Caco-2 (cell line): ENCODE data around the gene SLC22A7. TPM values are rescaled to one million over a fixed set of nuclear protein-coding genes. Genes with fewer than 3 reads are reported as not detected.
"Not testable (repeated sequence)": the region's sequence is repeated elsewhere in the genome, so short reads cannot be mapped to it uniquely, and the experiment has no call there.

Source experiments
- BruUV-seq: library from RNA; stranded (reverse); fragments of 400-500 nt; replicated peaks from 2 replicates; lab custom pipeline; 2021; lab: Mats Ljungman, UMichigan
- CTCF ChIA-PET: fragments of 300-600 bp; sonication (Branson Sonifier 250); formaldehyde crosslinking; loops from one replicate; lab custom pipeline; 2022; ENCODE audit warnings: antibody characterized with exemption; lab: Charles Lee
- POLR2A ChIA-PET: fragments of 300-600 bp; sonication (Branson Sonifier 250); formaldehyde crosslinking; loops from one replicate; lab custom pipeline; 2022; ENCODE audit warnings: antibody characterized with exemption; lab: Charles Lee
- DNase-seq, 2 experiments: peaks; one replicate each; pipeline versions ENCODE4 v3.0.0 to v3.0.0-alpha.2; 2020 to 2022
- H3K27me3 ChIP-seq: replicated peaks from 2 replicates; pipeline ENCODE4 v1.6.0; 2011; ENCODE audit warnings: low read length; ENCODE audit not compliant: control insufficient read depth, insufficient read depth
- H3K36me3 ChIP-seq: 2 replicates; pipeline ENCODE4 v1.5.1; 2011; ENCODE audit warnings: low read length; ENCODE audit not compliant: control insufficient read depth, insufficient read depth
- H3K4me1 ChIP-seq: fragments of 250-450 bp; sonication (Bioruptor Pico); 2 replicates; pipeline ENCODE4 v1.5.1; 2020; ENCODE audit warnings: mild to moderate bottlenecking
- H3K4me3 ChIP-seq: 2 replicates; pipeline ENCODE4 v1.5.1; 2011; ENCODE audit warnings: low read depth, mild to moderate bottlenecking, control low read depth, low read length
- H3K9me3 ChIP-seq: fragments of 250-450 bp; sonication (Bioruptor Pico); 2 replicates; pipeline ENCODE4 v1.5.1; 2020; ENCODE audit warnings: mild to moderate bottlenecking, moderate library complexity
- H3K27ac Mint-ChIP-seq: one replicate; pipeline ENCODE4 v1.8.0; 2022; ENCODE audit warnings: mixed read lengths; ENCODE audit not compliant: unreplicated experiment
- H3K27me3 Mint-ChIP-seq: one replicate; pipeline ENCODE4 v1.8.0; 2022; ENCODE audit warnings: mixed read lengths; ENCODE audit not compliant: insufficient read depth, unreplicated experiment
- H3K36me3 Mint-ChIP-seq: one replicate; pipeline ENCODE4 v1.8.0; 2022; ENCODE audit warnings: mild to moderate bottlenecking, mixed read lengths; ENCODE audit not compliant: insufficient read depth, unreplicated experiment
- H3K4me1 Mint-ChIP-seq: one replicate; pipeline ENCODE4 v1.8.0; 2022; ENCODE audit warnings: low read depth, mixed read lengths; ENCODE audit not compliant: unreplicated experiment
- H3K4me3 Mint-ChIP-seq: one replicate; pipeline ENCODE4 v1.8.0; 2022; ENCODE audit warnings: mild to moderate bottlenecking, moderate library complexity, mixed read lengths; ENCODE audit not compliant: unreplicated experiment
- H3K9me3 Mint-ChIP-seq: one replicate; pipeline ENCODE4 v1.8.0; 2022; ENCODE audit warnings: mixed read lengths; ENCODE audit not compliant: unreplicated experiment
- CTCF ChIP-seq, 2 experiments: fragments of 200-600 bp in 1 of 2; IDR thresholded peaks; 1 replicate in 1 of 2; 2 replicates in 1 of 2; pipeline versions ENCODE4 v1.5.1 to v1.8.0; 2011 to 2022; ENCODE audit warnings: antibody characterized with exemption in 1 of 2, control low read depth in 1 of 2, inconsistent platforms in 1 of 2, low read depth in 1 of 2, low read length in 1 of 2, mild to moderate bottlenecking in 1 of 2, moderate library complexity in 1 of 2; ENCODE audit not compliant: insufficient read depth in 1 of 2, severe bottlenecking in 1 of 2, unreplicated experiment in 1 of 2
- intact Hi-C: fragments of 100-400 bp; cut with micrococcal nuclease; formaldehyde crosslinking; loops from one replicate; pipeline ENCODE4 v1.10.0; 2022; ENCODE audit not compliant: unreplicated experiment
- total RNA-seq: library from RNA; stranded (reverse); gene quantifications from 2 replicates; pipeline ENCODE4 v1.2.3, GENCODE V29; 2022

Gene SLC22A7
- total RNA-seq, 1 experiment from 2014 or later = not detected

- no peak overlapping the region for H3K4me3 Mint-ChIP-seq
- CTCF ChIA-PET = no interaction called here
- no TSS peak for BruUV-seq
- H3K4me1 Mint-ChIP-seq = no peaks in the 10 kb centered on the region
- no peak overlapping the region for H3K4me3 ChIP-seq
- H3K27ac Mint-ChIP-seq = no peak overlapping the region
- H3K27me3 ChIP-seq = no peaks in the 10 kb centered on the region
- H3K9me3 Mint-ChIP-seq = no peaks in the 10 kb centered on the region
- intact Hi-C loops = no loop called here
- TF ChIP-seq CTCF (IDR thresholded peaks at IDR 0.05; ENCODE audit: insufficient read depth in 1 of 2, low read depth in 1 of 2, low read length in 1 of 2, severe bottlenecking in 1 of 2, unreplicated experiment in 1 of 2) = no peak
- no peaks in the 10 kb centered on the region for H3K9me3 ChIP-seq
- H3K27me3 Mint-ChIP-seq = no peaks in the 10 kb centered on the region
- no peak for DNase-seq
- H3K36me3 Mint-ChIP-seq = no peaks in the 10 kb centered on the region
- H3K4me1 ChIP-seq = no peaks in the 10 kb centered on the region
- no peaks in the 10 kb centered on the region for H3K36me3 ChIP-seq
- POLR2A ChIA-PET = no interaction called here
These were observed 1.6 kb downstream of the SLC22A7 start for GRCh38 chr6:43299338-43300293.

GRCh38 chr6:43301081-43301870, 3.2 kb downstream of the SLC22A7 start:
- no peak for DNase-seq
- Histone ChIP-seq H3K36me3 (no peaks in the 10 kb centered on the region), H3K27me3 (no peaks in the 10 kb centered on the region), H3K4me3 (no peak overlapping the region), H3K4me1 (no peaks in the 10 kb centered on the region), H3K9me3 (no peaks in the 10 kb centered on the region)
- Mint-ChIP-seq H3K4me1 (no peaks in the 10 kb centered on the region), H3K4me3 (no peak overlapping the region), H3K9me3 (no peaks in the 10 kb centered on the region), H3K27me3 (no peaks in the 10 kb centered on the region), H3K36me3 (no peaks in the 10 kb centered on the region), H3K27ac (no peak overlapping the region)
- intact Hi-C loops = no loop called here
- BruUV-seq = no TSS peak
- CTCF ChIA-PET = no interaction called here
- no peak for TF ChIP-seq CTCF (IDR thresholded peaks at IDR 0.05; ENCODE audit: insufficient read depth in 1 of 2, low read depth in 1 of 2, low read length in 1 of 2, severe bottlenecking in 1 of 2, unreplicated experiment in 1 of 2)
- POLR2A ChIA-PET = no interaction called here

- no peak for TF ChIP-seq CTCF (IDR thresholded peaks at IDR 0.05; ENCODE audit: insufficient read depth in 1 of 2, low read depth in 1 of 2, low read length in 1 of 2, severe bottlenecking in 1 of 2, unreplicated experiment in 1 of 2)
- ChIA-PET POLR2A (no interaction called here), CTCF (no interaction called here)
These were observed 4.1 kb downstream of the SLC22A7 start for GRCh38 chr6:43302126-43302525.

GRCh38 chr6:43303006-43303405, 4.9 kb downstream of the SLC22A7 start:
- POLR2A ChIA-PET, intact Hi-C loops, H3K36me3 Mint-ChIP-seq, H3K4me3 Mint-ChIP-seq, CTCF ChIA-PET, H3K9me3 Mint-ChIP-seq, H3K36me3 ChIP-seq, H3K27me3 Mint-ChIP-seq, H3K4me1 ChIP-seq, H3K27ac Mint-ChIP-seq, DNase-seq, H3K9me3 ChIP-seq, H3K4me1 Mint-ChIP-seq, H3K4me3 ChIP-seq, H3K27me3 ChIP-seq, BruUV-seq: not testable (repeated sequence)

More at GRCh38 chr6:43302126-43302525, 4.1 kb downstream of the SLC22A7 start:
- H3K4me3 ChIP-seq = no peak overlapping the region
- BruUV-seq = no TSS peak
- H3K36me3 Mint-ChIP-seq = no peaks in the 10 kb centered on the region
- no peaks in the 10 kb centered on the region for H3K4me1 Mint-ChIP-seq
- no peak for DNase-seq
- H3K36me3 ChIP-seq = no peaks in the 10 kb centered on the region
- no peaks in the 10 kb centered on the region for H3K9me3 Mint-ChIP-seq
- intact Hi-C loops = no loop called here
- H3K27me3 Mint-ChIP-seq = no peaks in the 10 kb centered on the region
- H3K27me3 ChIP-seq = no peaks in the 10 kb centered on the region
- H3K9me3 ChIP-seq = no peaks in the 10 kb centered on the region
- H3K27ac Mint-ChIP-seq = no peak overlapping the region
- H3K4me3 Mint-ChIP-seq = no peak overlapping the region
- no peaks in the 10 kb centered on the region for H3K4me1 ChIP-seq
